Right lung (tissue), 5 donors: ENCODE measurements around the gene CEBPE. TPM values are rescaled to one million over a fixed set of nuclear protein-coding genes. Genes with fewer than 3 reads are reported as not detected.

Experiments used
- DNase-seq, 2 donors: peaks; one replicate each; pipeline ENCODE4 v3.0.0-alpha.2; 2013
- polyA plus RNA-seq, 5 donors: library from polyadenylated mRNA; unstranded; fragments of 120-200 nt; gene quantifications; one replicate each; pipeline versions ENCODE4 v1.2.1 to v1.2.3, GENCODE V29; 2013; ENCODE audit warnings: inconsistent platforms in 1 of 5, low replicate concordance in 1 of 5; ENCODE audit not compliant: insufficient read length in 5 of 5, insufficient read depth in 1 of 5

CEBPE gene
- polyA plus RNA-seq, 5 donors = 0.10 to 0.23 (median 0.16) TPM

- no peak for DNase-seq
These were observed 26.8 kb upstream of the CEBPE start for GRCh38 chr14:23145794-23146350.

GRCh38 chr14:23143911-23144310 lies 24.9 kb upstream of the CEBPE start:
- DNase-seq = no peak

- no peak for DNase-seq
These were observed 23.8 kb upstream of the CEBPE start for GRCh38 chr14:23142826-23143225.

- no peak for DNase-seq
These were observed 22.8 kb upstream of the CEBPE start for GRCh38 chr14:23141706-23142444.

- DNase-seq = no peak
These were observed 21.3 kb upstream of the CEBPE start for GRCh38 chr14:23140371-23140770.

- DNase-seq = no peak
These were observed 20.8 kb upstream of the CEBPE start for GRCh38 chr14:23139874-23140273.

GRCh38 chr14:23137813-23138535 lies 18.9 kb upstream of the CEBPE start:
- no peak for DNase-seq

GRCh38 chr14:23137192-23137812 lies 18.2 kb upstream of the CEBPE start:
- no peak for DNase-seq

GRCh38 chr14:23136566-23137133 lies 17.6 kb upstream of the CEBPE start:
- DNase-seq = no peak

- DNase-seq = no peak
These were observed 13.9 kb upstream of the CEBPE start for GRCh38 chr14:23132970-23133369.

GRCh38 chr14:23131482-23131881 lies 12.4 kb upstream of the CEBPE start:
- DNase-seq = no peak

GRCh38 chr14:23130871-23131270 lies 11.8 kb upstream of the CEBPE start:
- no peak for DNase-seq

GRCh38 chr14:23129759-23130316 lies 10.8 kb upstream of the CEBPE start:
- no peak for DNase-seq

- DNase-seq = no peak
These were observed 10.1 kb upstream of the CEBPE start for GRCh38 chr14:23128969-23129758.

- no peak for DNase-seq
These were observed 8.8 kb upstream of the CEBPE start for GRCh38 chr14:23127861-23128260.

GRCh38 chr14:23126548-23127278 lies 7.7 kb upstream of the CEBPE start:
- no peak for DNase-seq

GRCh38 chr14:23125933-23126524 lies 7.0 kb upstream of the CEBPE start:
- DNase-seq = no peak

- no peak for DNase-seq
These were observed 6.0 kb upstream of the CEBPE start for GRCh38 chr14:23125011-23125410.

- no peak for DNase-seq
These were observed 5.4 kb upstream of the CEBPE start for GRCh38 chr14:23124337-23124954.
